ENCODE results near the gene ICA1.
"Not testable (repeated sequence)": the region's sequence is repeated elsewhere in the genome, so short reads cannot be mapped to it uniquely, and the experiment has no call there.

Gene ICA1

GRCh38 chr7:8128449-8129317 lies 133.3 kb downstream of the ICA1 start:
- no peak for DNase-seq

DNA sequence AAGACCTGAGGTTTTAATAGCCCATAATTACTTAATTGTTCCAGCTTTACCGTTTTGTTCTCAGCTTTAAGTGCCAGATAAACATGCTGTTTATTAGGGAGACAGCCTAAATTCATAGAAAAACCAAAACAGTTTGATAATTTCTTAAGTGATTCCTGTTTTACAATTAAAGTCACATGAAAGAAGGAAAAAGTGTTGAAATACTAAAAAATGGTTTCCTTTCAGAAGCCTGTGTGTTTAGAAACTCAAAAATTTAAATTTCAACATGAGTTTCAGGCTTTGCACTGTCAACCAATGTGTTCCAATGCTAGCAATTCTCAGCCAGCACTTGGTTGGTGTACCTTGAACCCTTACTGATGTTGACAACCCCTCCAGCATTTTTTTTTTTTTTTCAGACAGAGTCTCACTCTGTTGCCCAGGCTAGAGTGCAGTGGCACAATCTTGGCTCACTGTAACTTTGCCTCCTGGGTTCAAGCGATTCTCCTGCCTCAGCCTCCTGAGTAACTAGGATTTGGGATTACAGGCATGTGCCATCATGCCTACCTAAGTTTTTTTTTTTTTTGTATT lies 135.3 kb downstream of the ICA1 start:
- no peak for DNase-seq

GRCh38 chr7:8125680-8126444 lies 136.1 kb downstream of the ICA1 start:
- DNase-seq = peak; percentile 74

DNA sequence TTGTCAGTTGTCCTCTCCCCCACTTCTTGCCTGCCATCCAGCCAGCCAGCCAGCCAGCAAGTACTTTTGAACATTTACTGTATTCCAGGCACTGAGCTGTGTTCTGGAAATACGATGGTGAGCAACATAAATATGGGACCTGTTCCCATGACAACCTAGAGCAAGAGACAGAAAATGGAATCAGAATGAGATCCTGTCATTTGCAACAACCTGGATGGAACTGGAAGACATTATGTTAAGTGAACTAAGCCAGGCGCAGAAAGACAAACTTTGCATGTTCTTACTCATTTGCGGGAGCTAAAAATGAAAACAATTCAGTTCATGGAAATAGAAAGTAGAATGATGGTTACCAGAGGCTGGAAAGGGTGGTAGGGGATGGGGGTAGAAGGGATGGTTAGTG lies 140.7 kb downstream of the ICA1 start:
- DNase-seq = no peak

- no peak for DNase-seq
These were observed 141.4 kb downstream of the ICA1 start for GRCh38 chr7:8120390-8121058.

DNA sequence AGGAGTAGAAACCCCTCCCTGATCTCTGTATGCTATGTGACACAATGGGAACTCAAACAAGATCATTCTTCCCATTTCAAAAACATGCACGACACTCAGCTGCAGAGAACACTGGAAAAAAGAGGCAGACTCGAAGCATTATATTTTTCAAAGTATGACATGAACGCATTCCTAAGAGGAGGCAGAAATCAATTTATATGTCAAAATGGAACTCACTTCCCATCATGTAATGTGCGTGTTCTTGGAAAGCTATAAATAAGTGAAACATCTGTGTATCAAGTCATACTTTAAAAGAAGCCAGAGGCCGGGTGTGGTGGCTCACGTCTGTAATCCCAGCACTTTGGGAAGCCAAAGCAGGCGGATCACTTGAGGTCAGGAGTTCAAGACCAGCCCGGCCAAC lies 142.7 kb downstream of the ICA1 start:
- no peak for DNase-seq

GRCh38 chr7:8117195-8117594 lies 144.8 kb downstream of the ICA1 start:
- no peak for DNase-seq

GRCh38 chr7:8115547-8116402 lies 146.2 kb downstream of the ICA1 start:
- no peak for DNase-seq

DNA sequence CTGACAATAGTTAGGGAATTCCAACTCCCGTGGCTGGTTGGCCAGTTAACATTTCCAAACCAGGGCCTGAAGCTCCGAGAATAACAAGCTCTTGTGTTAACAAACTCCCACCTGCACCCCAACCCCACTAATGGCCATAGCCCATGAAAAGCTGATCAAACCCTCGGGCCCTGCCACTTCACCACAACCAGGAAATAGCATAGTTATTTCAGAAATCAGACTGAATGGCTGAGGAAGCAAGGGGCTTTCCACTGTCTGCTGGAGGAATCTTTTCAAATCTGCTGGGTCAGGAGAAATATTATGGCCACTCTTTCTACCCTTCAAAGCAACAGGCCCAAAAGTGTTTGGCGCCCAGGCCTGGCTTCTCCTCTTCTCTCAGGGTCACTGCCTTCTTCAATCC lies 147.8 kb downstream of the ICA1 start:
- no peak for DNase-seq

DNA sequence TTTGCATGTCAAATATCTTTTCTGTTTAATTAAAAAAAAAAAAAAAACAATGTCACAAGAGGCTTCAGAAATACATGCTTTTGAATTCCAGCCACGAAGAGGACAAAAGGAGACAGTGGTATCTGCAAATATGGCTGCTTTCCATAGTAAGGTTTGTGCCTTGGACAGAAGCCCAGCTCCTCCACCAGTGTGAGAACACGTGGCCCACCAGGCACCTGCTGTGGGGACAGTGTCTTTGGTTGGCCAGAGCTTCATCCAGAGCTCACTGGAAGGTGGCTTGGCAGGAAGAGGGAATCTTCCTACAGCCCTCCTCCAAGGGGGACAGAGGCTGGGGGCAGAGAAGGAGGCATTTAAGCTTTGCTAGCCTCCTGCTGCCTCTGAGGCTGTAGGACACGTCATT lies 148.8 kb downstream of the ICA1 start:
- no peak for DNase-seq

- no peak for DNase-seq
These were observed 149.3 kb downstream of the ICA1 start for GRCh38 chr7:8112685-8113084.

DNA sequence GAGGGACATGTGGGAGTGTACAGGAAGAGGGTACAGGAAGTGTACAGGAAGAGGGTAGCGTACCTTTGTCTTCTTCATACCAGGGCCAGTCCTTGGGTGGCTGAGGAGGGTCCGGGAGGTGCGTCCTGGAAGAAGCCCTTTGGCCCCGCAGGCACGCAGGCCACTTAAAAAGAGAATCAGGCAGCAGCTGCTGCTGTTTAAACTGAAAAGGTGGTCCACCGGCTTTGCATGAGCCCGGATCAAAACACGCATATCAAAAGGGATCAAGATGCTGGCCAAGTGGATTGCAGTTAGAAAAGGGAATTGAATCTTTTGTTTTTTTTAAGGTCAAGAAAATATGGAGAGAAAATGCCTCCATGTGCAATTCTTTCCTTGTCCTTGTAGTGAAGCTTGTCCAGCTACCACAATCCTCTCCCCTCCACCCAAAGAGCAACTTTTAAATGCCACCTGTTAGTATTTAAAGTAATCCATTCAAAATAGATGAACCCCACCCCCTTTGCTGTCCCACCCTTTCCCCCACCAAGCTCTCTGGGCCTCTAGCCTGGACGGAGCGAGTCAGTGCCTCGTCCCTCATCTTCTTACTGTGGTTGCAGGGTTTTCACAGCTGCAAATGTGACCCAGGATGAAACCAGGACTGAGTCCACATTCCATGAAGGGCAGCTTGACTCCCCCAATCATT lies 150.5 kb downstream of the ICA1 start:
- no peak for DNase-seq

DNA sequence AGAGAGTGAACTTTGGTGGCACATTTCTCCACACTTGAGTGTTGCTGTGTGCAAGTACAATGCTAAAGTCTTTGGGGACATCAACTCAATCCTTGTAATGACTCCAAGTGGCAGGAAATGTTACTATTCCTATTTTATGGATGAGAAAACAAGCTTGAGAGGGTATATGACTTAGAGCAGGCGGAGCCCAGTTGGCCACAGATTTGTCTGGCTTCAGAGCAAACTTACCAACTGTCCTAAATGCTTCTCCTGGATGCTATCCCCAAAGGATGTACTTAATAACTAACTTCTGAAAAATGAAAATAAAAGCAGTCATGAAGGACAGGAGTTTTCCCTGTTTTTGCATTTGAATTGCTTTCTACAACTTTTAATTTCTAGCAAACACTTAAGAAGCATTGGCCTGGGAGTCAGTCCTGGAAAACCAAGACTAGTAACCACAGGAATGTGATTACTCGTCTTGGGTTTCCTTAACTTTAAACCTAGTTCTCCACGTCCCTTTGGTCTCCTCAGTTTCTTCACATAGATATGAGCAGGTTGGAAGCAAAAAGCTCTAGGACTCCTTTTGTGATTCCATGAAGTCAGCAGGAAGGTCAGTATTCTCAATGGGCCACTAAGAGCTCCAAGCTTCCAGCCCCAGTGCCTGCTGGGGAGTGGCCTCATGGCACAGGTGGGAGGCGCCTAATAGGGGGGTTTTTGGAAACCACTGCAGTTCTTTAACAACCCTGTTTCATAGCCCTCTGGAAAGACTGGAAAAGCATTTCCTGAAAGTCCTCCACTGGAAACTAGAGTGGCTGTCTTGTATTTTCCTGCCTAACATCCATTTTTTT lies 152.6 kb downstream of the ICA1 start:
- no peak for DNase-seq

DNA sequence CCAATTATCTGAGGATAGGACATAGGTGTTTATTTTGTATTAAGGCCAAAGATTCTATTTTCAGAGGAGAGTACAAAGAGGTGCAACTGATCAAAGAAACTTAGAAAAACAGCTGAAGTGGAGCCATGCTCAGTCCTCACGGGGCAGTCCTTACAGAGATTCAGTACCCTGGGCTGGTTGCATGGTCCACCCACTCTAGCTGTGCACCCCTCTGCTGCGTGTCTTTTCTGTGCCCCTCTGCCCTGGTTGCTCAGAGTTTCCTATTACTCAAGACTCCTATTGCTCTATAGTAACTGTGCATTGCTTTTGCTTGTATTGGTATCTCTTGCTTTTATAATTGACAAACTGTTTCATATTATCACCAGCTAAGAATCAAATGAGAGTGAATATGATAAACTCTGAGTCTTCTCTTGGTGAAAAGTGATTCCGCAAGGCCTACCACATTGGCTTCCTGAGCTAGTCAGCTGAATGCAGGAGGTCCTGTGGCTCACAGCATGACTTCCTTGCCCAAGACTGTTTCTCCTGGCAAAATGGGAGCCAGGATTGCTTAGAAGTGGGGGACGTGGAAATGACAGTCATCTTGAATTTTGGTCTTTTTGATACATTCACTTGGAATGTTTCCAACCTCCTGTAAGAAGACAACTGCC lies 156.4 kb downstream of the ICA1 start:
- no peak for DNase-seq

- DNase-seq = no peak
These were observed 158.7 kb downstream of the ICA1 start for GRCh38 chr7:8103282-8103681.

GRCh38 chr7:8101292-8101691 lies 160.7 kb downstream of the ICA1 start:
- not testable (repeated sequence) for DNase-seq

DNA sequence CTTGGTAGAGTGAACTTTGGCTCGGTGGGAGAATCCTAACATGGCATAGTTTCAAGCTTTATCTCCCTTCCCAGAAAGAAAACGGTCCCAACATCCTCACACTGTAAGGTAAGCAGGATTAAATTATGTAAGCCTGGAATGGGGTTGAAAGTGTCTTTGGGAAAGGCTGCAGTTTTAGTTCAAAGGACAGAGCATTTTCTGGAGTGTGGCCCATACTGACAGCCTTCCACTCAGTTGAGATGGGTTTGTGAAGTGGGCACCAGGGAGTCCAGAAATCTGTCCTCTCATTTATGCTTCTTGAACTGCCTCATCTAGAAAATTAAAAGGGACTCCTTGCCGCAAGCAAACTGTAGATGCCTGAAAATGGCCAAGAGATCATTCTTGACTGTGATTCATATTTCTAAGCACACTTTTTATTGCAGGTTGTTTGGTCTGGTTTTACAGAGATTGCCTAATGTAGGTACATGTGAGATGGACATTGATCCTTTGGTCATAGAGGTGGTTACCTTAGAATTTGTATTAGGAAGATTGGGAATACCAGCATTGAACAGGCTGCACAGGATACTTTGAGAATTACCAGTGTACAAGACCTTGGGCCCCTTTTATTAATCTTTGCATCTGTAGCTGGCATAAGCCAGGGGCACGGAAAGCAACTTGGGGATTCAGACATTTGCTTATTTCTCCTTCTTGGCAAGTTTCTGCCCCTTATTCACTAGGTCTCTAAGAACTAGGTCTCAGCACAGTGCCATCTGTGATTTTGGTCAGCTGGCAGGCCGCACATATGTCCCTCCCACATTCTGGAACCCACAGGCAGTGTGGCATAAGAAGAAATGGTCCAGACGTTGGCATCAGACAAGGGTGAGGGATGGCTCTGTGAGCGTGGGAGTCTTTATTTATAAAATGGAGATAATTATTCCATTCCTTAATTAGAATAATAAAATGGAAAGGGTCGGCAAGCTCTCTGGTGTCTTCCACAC lies 167.5 kb downstream of the ICA1 start:
- DNase-seq = no peak

GRCh38 chr7:8092140-8092539 lies 169.8 kb downstream of the ICA1 start:
- DNase-seq = no peak

Data from activated effector memory CD4-positive, alpha-beta T cell treated with Interleukin-2 at 50 U/mL for 16 hours (primary cell).